Ovary (tissue), 9 donors: ENCODE measurements around the gene PLD2. TPM values are rescaled to one million over a fixed set of nuclear protein-coding genes. Genes with fewer than 3 reads are reported as not detected.

Experiments
- DNase-seq, 5 donors: peaks; one replicate each; pipeline ENCODE4 v3.0.0-alpha.2; 2019 to 2020
- H3K27ac ChIP-seq, 2 donors: fragments of 200-600 bp; one replicate each; pipeline versions ENCODE4 v1.5.1 to v1.8.0; 2019 to 2022
- H3K27me3 ChIP-seq: fragments of 200-600 bp; one replicate; pipeline ENCODE4 v1.8.0; 2022
- H3K36me3 ChIP-seq: fragments of 200-600 bp; sonication (generic); one replicate; pipeline ENCODE4 v1.5.1; 2019
- H3K4me1 ChIP-seq: one replicate; pipeline ENCODE4 v1.8.1; 2013; ENCODE audit warnings: mild to moderate bottlenecking, moderate library complexity; ENCODE audit not compliant: insufficient read depth
- H3K4me3 ChIP-seq: fragments of 200-600 bp; sonication (generic); one replicate; pipeline ENCODE4 v1.5.1; 2017
- H3K9me3 ChIP-seq, 2 donors: fragments of 200-600 bp in 1 of 2; sonication (generic) in 1 of 2; one replicate each; pipeline versions ENCODE4 v1.5.1 to v1.8.1; 2013 to 2019; ENCODE audit warnings: mild to moderate bottlenecking in 1 of 2, moderate library complexity in 1 of 2
- EP300 ChIP-seq: sonication (generic); formaldehyde crosslinking; IDR thresholded peaks from one replicate; pipeline ENCODE4 v1.6.1; 2017; ENCODE audit warnings: antibody characterized with exemption
- POLR2A ChIP-seq: fragments of 450-650 bp; IDR thresholded peaks from one replicate; pipeline ENCODE4 v1.6.1; 2017; ENCODE audit warnings: antibody characterized with exemption, mild to moderate bottlenecking, moderate library complexity
- WGBS, 3 donors: extraction: QIAGEN DNeasy Blood & Tissue Kit in 1 of 3; methylation state at CpG; one replicate each; pipeline versions ENCODE4 v1.1.5 to v1.1.7; 2013 to 2017; 5-methylcytosine and 5-hydroxymethylcytosine counted together
- intact Hi-C, 4 donors: fragments of 100-400 bp; cut with DNase I; formaldehyde crosslinking; loops; one replicate each; pipeline versions ENCODE4 v1.11.0 to v1.15.1; 2022 to 2023
- polyA plus RNA-seq, 2 donors: library from polyadenylated mRNA; stranded (reverse); fragments of 200-250 nt in 1 of 2; fragments of 350-450 nt in 1 of 2; fragmentation: Illumina TruSeq in 1 of 2; extraction: RNeasy Lipid Tissue Mini Kit (QIAGEN cat#74804) in 1 of 2; gene quantifications; one replicate each; pipeline ENCODE4 v1.2.3, GENCODE V29; 2013 to 2014
- total RNA-seq, 7 donors: library from RNA; depleted of rRNA in 2 of 7; stranded (reverse); fragments of >200 nt in 2 of 7; fragmentation: NEBNext Ultra II Directional in 3 of 7; extraction: Animal tissue kit (Norgen Biotek cat#: 25700) in 3 of 7; gene quantifications; one replicate each; pipeline versions ENCODE4 v1.1.0 to v1.2.4, GENCODE V29; 2016 to 2023
- TF ChIP-seq, protein P1 (sequence below), 3 donors: fragments of 450-650 bp in 2 of 3; fragments of 200-600 bp in 1 of 3; IDR thresholded peaks; one replicate each; pipeline versions ENCODE4 v1.5.1 to v1.8.0; 2016 to 2022; ENCODE audit warnings: antibody characterized with exemption in 3 of 3, mild to moderate bottlenecking in 1 of 3
- donor health status: DM: no; HTN: no; CAD: no; lungs with moderate emphysema.
- donor health status: DM: no; HTN: no; CAD: no.
- donor health status: Bipolar disorder and iron deficiency.
- donor health status: DM: yes; HTN: yes; CAD: no.
- donor health status: DM: no; HTN: no; CAD: no.
- donor health status: DM: yes; HTN: yes; CAD: no.

The PLD2 gene
- total and polyA plus RNA-seq, 9 donors = 16.2 to 53.3 (median 37.8) TPM

GRCh38 chr17:4811471-4811870 lies 4.5 kb downstream of the PLD2 start:
- no peak for TF ChIP-seq EP300
- TF ChIP-seq, protein P1, sequence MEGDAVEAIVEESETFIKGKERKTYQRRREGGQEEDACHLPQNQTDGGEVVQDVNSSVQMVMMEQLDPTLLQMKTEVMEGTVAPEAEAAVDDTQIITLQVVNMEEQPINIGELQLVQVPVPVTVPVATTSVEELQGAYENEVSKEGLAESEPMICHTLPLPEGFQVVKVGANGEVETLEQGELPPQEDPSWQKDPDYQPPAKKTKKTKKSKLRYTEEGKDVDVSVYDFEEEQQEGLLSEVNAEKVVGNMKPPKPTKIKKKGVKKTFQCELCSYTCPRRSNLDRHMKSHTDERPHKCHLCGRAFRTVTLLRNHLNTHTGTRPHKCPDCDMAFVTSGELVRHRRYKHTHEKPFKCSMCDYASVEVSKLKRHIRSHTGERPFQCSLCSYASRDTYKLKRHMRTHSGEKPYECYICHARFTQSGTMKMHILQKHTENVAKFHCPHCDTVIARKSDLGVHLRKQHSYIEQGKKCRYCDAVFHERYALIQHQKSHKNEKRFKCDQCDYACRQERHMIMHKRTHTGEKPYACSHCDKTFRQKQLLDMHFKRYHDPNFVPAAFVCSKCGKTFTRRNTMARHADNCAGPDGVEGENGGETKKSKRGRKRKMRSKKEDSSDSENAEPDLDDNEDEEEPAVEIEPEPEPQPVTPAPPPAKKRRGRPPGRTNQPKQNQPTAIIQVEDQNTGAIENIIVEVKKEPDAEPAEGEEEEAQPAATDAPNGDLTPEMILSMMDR (IDR thresholded peaks at IDR 0.05) = no peak
- no peak for TF ChIP-seq POLR2A

DNA sequence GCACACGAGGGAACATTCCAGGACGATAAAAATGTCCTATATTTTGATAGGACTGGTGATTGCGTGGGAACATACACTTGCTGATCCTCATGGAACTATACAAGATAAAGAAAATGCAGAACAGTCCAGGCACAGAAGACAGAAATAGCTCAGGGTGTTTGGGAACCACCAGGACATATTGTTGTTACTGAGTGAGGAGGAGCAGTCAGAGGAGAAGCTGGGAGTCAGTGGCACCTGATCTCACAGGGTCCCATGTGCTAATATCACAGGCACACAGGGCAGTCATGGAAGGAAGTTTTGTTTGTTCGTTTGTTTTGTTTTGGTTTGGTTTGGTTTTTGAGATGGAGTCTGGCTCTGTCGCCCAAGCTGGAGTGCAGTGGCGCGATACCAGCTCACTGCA lies 5.7 kb downstream of the PLD2 start:
- intact Hi-C loops = no loop called here
- Histone ChIP-seq H3K9me3 (no peaks in the 10 kb centered on the region), H3K4me1 (peaks cover 5% of the 10 kb centered on the region), H3K4me3 (no peak overlapping the region), H3K27me3 (no peaks in the 10 kb centered on the region), H3K36me3 (no peaks in the 10 kb centered on the region), H3K27ac (no peak overlapping the region)
- 79 to 88% (median 81%) methylated on average over 7 of the region's 7 CpGs for WGBS, 3 donors
- no peak for DNase-seq
- TF ChIP-seq POLR2A (no peak), EP300 (no peak)

More at GRCh38 chr17:4811471-4811870, 4.5 kb downstream of the PLD2 start:
- H3K27ac ChIP-seq = no peak overlapping the region
- intact Hi-C loops = no loop called here
- H3K4me3 ChIP-seq = no peak overlapping the region
- no peak for DNase-seq
- no peaks in the 10 kb centered on the region for H3K9me3 ChIP-seq
- no peaks in the 10 kb centered on the region for H3K27me3 ChIP-seq
- H3K4me1 ChIP-seq = peaks cover 7% of the 10 kb centered on the region
- 88 to 96% (median 96%) methylated on average over 12 of the region's 12 CpGs for WGBS, 3 donors
- H3K36me3 ChIP-seq = no peaks in the 10 kb centered on the region

DNA sequence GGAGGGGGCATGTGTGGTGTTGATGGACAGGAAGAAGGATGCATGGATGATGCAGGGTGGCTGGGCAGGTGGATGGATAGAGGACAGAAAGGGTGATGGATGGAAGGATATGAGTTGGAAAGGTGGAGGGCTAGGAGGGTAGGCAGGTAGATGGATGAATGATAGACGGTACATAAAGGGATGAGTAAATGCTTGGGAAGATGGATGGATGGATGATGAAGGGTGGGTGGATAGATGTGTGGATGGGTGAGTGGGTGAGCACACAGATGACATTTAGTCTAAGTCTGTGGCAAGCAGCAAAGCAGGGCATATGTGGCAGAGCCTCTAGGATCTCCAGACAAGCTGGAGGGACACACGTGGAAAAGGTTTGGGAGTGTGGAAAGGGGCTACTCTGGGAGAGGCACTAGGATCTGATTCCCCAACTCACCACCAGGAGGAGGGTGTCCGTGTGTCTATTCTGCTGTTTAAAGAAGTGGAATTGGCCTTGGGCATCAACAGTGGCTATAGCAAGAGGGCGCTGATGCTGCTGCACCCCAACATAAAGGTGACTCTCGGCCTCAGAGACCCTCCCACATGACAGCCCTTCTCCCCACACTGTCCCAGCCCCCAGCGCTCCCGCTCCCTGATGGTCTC lies 8.2 kb downstream of the PLD2 start:
- H3K36me3 ChIP-seq = no peaks in the 10 kb centered on the region
- intact Hi-C loops = no loop called here
- 78 to 85% (median 81%) methylated on average over 7 of the region's 7 CpGs for WGBS, 3 donors

DNA sequence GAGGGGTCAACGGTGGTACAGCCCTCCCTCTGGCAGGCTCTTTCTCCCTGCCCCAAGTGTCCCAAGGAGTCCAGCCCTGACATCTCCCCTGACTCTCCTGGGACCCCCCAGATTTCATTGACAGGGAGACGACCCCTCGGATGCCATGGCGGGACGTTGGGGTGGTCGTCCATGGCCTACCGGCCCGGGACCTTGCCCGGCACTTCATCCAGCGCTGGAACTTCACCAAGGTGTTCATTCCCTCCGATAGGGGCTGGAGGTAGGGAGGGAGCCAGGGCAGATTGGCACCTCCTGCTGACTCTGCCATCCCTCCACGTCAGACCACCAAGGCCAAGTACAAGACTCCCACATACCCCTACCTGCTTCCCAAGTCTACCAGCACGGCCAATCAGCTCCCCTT lies 9.9 kb downstream of the PLD2 start:
- 82 to 91% (median 87%) methylated on average over 13 of the region's 13 CpGs for WGBS, 3 donors
- TF ChIP-seq POLR2A = no peak
- TF ChIP-seq, protein P1 (IDR thresholded peaks at IDR 0.05) = no peak
- TF ChIP-seq EP300 = no peak
- no peak for DNase-seq
- Histone ChIP-seq H3K4me1 (no peaks in the 10 kb centered on the region), H3K36me3 (no peaks in the 10 kb centered on the region), H3K27me3 (no peaks in the 10 kb centered on the region), H3K27ac (no peak overlapping the region), H3K4me3 (no peak overlapping the region), H3K9me3 (no peaks in the 10 kb centered on the region)
- intact Hi-C loops = no loop called here

More for the DNA sequence above, 8.2 kb downstream of the PLD2 start:
- Histone ChIP-seq H3K4me1 (no peaks in the 10 kb centered on the region), H3K4me3 (no peak overlapping the region), H3K27ac (no peak overlapping the region), H3K9me3 (no peaks in the 10 kb centered on the region), H3K27me3 (no peaks in the 10 kb centered on the region)
- no peak for TF ChIP-seq EP300
- no peak for DNase-seq

DNA sequence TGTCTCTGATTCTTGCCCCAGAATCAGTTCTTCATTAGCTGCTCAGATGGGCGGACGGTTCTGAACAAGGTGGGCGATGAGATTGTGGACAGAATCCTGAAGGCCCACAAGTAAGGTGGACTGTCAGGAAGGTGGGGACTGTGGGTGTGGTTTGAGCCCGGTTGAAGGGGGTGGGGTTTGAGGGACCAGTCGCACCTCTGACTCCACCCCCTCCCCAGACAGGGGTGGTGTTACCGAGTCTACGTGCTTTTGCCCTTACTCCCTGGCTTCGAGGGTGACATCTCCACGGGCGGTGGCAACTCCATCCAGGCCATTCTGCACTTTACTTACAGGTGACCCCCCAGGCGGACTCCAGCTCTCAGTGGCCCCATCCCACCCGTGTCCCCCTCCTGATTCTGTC lies 11.3 kb downstream of the PLD2 start:
- 72 to 76% (median 73%) methylated on average over 12 of the region's 12 CpGs for WGBS, 3 donors
- intact Hi-C loops = no loop called here
- Histone ChIP-seq H3K27me3 (no peaks in the 10 kb centered on the region), H3K27ac (no peak overlapping the region), H3K36me3 (no peaks in the 10 kb centered on the region), H3K4me1 (no peaks in the 10 kb centered on the region), H3K4me3 (no peak overlapping the region), H3K9me3 (no peaks in the 10 kb centered on the region)
- no peak for DNase-seq
- TF ChIP-seq EP300 (no peak), POLR2A (no peak)
- TF ChIP-seq, protein P1 (IDR thresholded peaks at IDR 0.05) = no peak
